Ramos (cell line): ENCODE data around the gene ASAP2.

ENCODE experiments used
- in situ Hi-C: fragments of 300-500 bp; cut with MboI; formaldehyde crosslinking; loops from one replicate; pipeline ENCODE4 v1.14.3; 2022; ENCODE audit warnings: low sequenced_read_pairs; ENCODE audit not compliant: unreplicated experiment

ASAP2 gene

GRCh38 chr2:9410108-9410507, 203.5 kb downstream of the ASAP2 start:
- in situ Hi-C loops = no loop called here

- in situ Hi-C loops = no loop called here
Observed at GRCh38 chr2:9412781-9413180, 206.2 kb downstream of the ASAP2 start.

- in situ Hi-C loops = no loop called here
Observed at GRCh38 chr2:9415516-9416169, 209.0 kb downstream of the ASAP2 start.

GRCh38 chr2:9416267-9416961, 209.8 kb downstream of the ASAP2 start:
- in situ Hi-C loops = no loop called here

GRCh38 chr2:9416962-9417316, 210.3 kb downstream of the ASAP2 start:
- in situ Hi-C loops = no loop called here

GRCh38 chr2:9417725-9418124, 211.1 kb downstream of the ASAP2 start:
- in situ Hi-C loops = no loop called here

- in situ Hi-C loops = no loop called here
Observed at GRCh38 chr2:9418746-9419145, 212.1 kb downstream of the ASAP2 start.

GRCh38 chr2:9419541-9419940, 212.9 kb downstream of the ASAP2 start:
- in situ Hi-C loops = no loop called here

GRCh38 chr2:9420495-9420894, 213.9 kb downstream of the ASAP2 start:
- in situ Hi-C loops = no loop called here

- in situ Hi-C loops = no loop called here
Observed at GRCh38 chr2:9422321-9423099, 215.9 kb downstream of the ASAP2 start.

- in situ Hi-C loops = no loop called here
Observed at GRCh38 chr2:9423100-9423921, 216.7 kb downstream of the ASAP2 start, which contains the start of the genes CPSF3 and ITGB1BP1. CPSF3 (plus strand) TSS chr2:9423654; CDS start chr2:9423774, 120 bp downstream. ITGB1BP1 (minus strand) TSS chr2:9423528; CDS start chr2:9418697, 4,831 bp downstream.

GRCh38 chr2:9423922-9424272, 217.3 kb downstream of the ASAP2 start:
- in situ Hi-C loops = no loop called here

GRCh38 chr2:9424447-9425164, 218.0 kb downstream of the ASAP2 start:
- in situ Hi-C loops = no loop called here

GRCh38 chr2:9428965-9429577, 222.5 kb downstream of the ASAP2 start:
- in situ Hi-C loops = no loop called here

GRCh38 chr2:9430316-9431293, 224.0 kb downstream of the ASAP2 start:
- in situ Hi-C loops = no loop called here

GRCh38 chr2:9434489-9434888, 227.9 kb downstream of the ASAP2 start:
- in situ Hi-C loops = no loop called here

GRCh38 chr2:9439536-9439935, 232.9 kb downstream of the ASAP2 start:
- in situ Hi-C loops = no loop called here

GRCh38 chr2:9440058-9440727, 233.6 kb downstream of the ASAP2 start:
- in situ Hi-C loops = no loop called here
